Measurements from ENCODE around the gene AK5. TPM values are rescaled to one million over a fixed set of nuclear protein-coding genes. Genes with fewer than 3 reads are reported as not detected.

Gene AK5
- total and polyA plus RNA-seq, 7 donors = 0.14 to 0.49 (median 0.30) TPM; not detected in 2

DNA sequence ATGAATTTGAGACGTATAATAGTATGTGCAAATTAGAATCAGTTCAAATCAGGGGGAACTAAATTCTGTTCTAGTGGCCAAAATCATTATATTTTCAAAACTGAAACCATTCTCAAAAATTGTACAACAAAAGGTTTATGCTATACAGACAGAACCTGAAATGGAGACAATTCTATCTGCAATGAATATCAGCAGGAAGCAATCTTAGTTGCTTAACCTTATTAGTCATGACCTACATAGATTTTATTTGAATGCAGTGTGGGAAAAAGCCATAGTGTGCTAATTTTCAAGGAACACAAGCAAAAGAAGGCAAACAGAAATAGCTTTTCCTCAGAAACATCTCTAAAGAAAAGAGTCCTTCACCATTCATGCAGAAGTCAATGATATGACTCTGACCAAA, 6.5 kb downstream of the AK5 start:
- Histone ChIP-seq H3K9me3 (no peaks in the 10 kb centered on the region), H3K27ac (no peak overlapping the region), H3K27me3 (ENCODE audit: insufficient read depth in 3 of 3, low read length in 2 of 3) (peaks cover 0 to 7% (median 0%) of the 10 kb centered on the region in 3 donors), H3K4me1 (no peaks in the 10 kb centered on the region), H3K36me3 (ENCODE audit: insufficient read depth in 1 of 2, low read depth in 1 of 2) (no peaks in the 10 kb centered on the region), H3K4me3 (no peak overlapping the region)
- DNase-seq (no peak), ATAC-seq (no peak)
- 90 to 97% (median 96%) methylated on average over 1 of the region's 1 CpG for WGBS, 3 donors
- TF ChIP-seq, protein P1, sequence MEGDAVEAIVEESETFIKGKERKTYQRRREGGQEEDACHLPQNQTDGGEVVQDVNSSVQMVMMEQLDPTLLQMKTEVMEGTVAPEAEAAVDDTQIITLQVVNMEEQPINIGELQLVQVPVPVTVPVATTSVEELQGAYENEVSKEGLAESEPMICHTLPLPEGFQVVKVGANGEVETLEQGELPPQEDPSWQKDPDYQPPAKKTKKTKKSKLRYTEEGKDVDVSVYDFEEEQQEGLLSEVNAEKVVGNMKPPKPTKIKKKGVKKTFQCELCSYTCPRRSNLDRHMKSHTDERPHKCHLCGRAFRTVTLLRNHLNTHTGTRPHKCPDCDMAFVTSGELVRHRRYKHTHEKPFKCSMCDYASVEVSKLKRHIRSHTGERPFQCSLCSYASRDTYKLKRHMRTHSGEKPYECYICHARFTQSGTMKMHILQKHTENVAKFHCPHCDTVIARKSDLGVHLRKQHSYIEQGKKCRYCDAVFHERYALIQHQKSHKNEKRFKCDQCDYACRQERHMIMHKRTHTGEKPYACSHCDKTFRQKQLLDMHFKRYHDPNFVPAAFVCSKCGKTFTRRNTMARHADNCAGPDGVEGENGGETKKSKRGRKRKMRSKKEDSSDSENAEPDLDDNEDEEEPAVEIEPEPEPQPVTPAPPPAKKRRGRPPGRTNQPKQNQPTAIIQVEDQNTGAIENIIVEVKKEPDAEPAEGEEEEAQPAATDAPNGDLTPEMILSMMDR (IDR thresholded peaks at IDR 0.05) = no peak
- intact Hi-C loops (cut with DNase I) = no loop called here

DNA sequence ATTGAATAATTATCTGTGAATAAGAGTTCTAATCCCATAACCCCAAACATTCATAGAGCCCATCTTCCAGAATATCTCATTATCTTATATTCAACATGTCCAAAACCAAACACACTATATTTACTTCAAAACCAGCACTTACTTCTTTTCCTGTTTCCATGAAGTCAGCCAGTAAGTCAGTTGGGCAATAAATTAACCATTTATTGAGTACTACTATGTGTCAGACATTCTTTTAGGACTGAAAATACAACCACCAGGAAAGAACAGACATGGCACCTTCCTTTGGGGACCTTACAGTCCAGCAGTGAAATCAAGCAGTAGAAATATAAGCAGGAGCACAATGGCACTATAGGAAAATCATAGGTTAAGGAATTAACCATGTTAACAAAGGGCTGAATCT, 8.8 kb downstream of the AK5 start:
- Histone ChIP-seq H3K4me3 (no peak overlapping the region), H3K9me3 (no peaks in the 10 kb centered on the region), H3K4me1 (no peaks in the 10 kb centered on the region), H3K27ac (no peak overlapping the region), H3K27me3 (ENCODE audit: insufficient read depth in 3 of 3, low read length in 2 of 3) (peaks cover 0 to 1% (median 0%) of the 10 kb centered on the region in 3 donors), H3K36me3 (ENCODE audit: insufficient read depth in 1 of 2, low read depth in 1 of 2) (no peaks in the 10 kb centered on the region)
- DNase-seq (no peak), ATAC-seq (no peak)
- intact Hi-C loops (cut with DNase I) = no loop called here
- TF ChIP-seq, protein P1 (IDR thresholded peaks at IDR 0.05) = no peak

DNA sequence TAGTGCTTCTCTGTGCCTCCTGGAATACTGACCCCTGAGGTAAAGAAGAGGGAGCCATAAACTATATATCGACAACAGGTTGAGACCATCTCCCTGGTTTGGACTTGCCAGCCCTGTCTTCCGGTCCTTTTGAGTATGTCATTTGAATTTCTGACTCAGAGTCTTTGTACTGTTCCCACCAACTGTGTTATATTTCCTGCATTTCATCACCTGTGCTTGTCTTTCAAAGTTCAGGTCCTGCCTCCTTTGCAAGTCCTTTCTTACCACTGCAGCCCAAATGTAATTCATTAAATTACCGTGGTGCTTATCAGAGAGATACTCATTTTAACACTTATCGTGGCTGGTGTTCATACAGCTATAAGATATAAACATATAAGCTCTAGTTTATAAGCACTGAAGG, 10.7 kb downstream of the AK5 start:
- no peak overlapping the region for H3K4me3 ChIP-seq
- TF ChIP-seq, protein P1 (IDR thresholded peaks at IDR 0.05) = no peak
- WGBS, 3 donors = 40 to 70% (median 48%) methylated on average over 4 of the region's 4 CpGs
- H3K27ac ChIP-seq = no peak overlapping the region
- no peak for DNase-seq
- H3K4me1 ChIP-seq = no peaks in the 10 kb centered on the region
- no peaks in the 10 kb centered on the region for H3K36me3 ChIP-seq (ENCODE audit: insufficient read depth in 1 of 2, low read depth in 1 of 2)
- H3K27me3 ChIP-seq (ENCODE audit: insufficient read depth in 3 of 3, low read length in 2 of 3) = no peaks in the 10 kb centered on the region
- H3K9me3 ChIP-seq = no peaks in the 10 kb centered on the region
- ATAC-seq = no peak
- intact Hi-C loops (cut with DNase I) = no loop called here

DNA sequence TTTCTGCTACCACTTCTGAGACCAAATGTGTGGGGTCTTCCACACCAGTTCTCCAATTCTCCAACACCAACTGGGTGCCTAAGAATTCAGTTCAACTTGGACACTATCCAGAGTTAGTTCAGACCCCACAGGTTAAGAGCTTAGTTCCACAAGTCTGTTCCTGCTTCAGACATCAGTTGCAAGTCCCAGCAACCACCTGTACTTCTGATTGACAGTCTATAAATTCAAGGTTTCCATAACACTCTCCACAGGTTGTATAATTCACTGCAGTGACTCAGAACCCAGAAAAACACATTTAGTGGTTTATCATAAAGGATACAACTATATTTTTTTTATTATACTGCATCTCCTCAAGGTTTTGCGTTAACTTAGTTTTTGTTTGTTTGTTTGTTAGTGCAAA, 18.7 kb downstream of the AK5 start:
- Histone ChIP-seq H3K4me1 (no peaks in the 10 kb centered on the region), H3K4me3 (no peak overlapping the region), H3K27me3 (ENCODE audit: insufficient read depth in 3 of 3, low read length in 2 of 3) (no peaks in the 10 kb centered on the region), H3K9me3 (no peaks in the 10 kb centered on the region), H3K36me3 (ENCODE audit: insufficient read depth in 1 of 2, low read depth in 1 of 2) (no peaks in the 10 kb centered on the region), H3K27ac (no peak overlapping the region)
- no peak for DNase-seq
- TF ChIP-seq, protein P1 (IDR thresholded peaks at IDR 0.05) = no peak
- no peak for ATAC-seq
- intact Hi-C loops (cut with DNase I) = no loop called here
- WGBS, 3 donors = 94 to 100% (median 96%) methylated on average over 1 of the region's 1 CpG

DNA sequence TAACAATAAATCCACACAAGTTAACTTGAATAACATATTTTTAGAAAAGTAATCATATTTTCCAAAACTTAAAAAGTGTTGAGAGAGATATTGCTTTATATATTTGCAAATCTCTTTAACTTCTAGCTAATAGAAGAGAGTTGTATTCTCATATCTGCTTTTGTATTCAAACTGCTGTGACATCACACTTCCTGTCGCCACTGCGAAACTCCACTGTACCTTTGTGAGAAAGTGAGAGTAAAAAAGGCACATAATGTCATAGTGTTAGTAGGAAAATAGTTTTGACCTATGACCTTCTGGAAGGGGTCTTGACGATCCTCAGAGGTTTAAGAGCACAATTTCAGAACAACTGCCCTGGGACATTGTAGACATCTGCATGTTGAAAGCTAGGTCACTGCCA, 21.6 kb downstream of the AK5 start:
- Histone ChIP-seq H3K4me1 (no peaks in the 10 kb centered on the region), H3K27ac (no peak overlapping the region), H3K9me3 (no peaks in the 10 kb centered on the region), H3K27me3 (ENCODE audit: insufficient read depth in 3 of 3, low read length in 2 of 3) (no peaks in the 10 kb centered on the region), H3K4me3 (no peak overlapping the region), H3K36me3 (ENCODE audit: insufficient read depth in 1 of 2, low read depth in 1 of 2) (no peaks in the 10 kb centered on the region)
- intact Hi-C loops (cut with DNase I) = no loop called here
- no peak for DNase-seq
- 51 to 62% (median 52%) methylated on average over 3 of the region's 3 CpGs for WGBS, 3 donors
- TF ChIP-seq, protein P1 (IDR thresholded peaks at IDR 0.05) = no peak
- ATAC-seq = no peak
